NCI-H2171 treated with DMSO at 0.1 percent for 48 hours (cell line): ENCODE measurements around the gene MEX3A.
A peak's percentile ranks its signal among the peaks of the same experiment; 100 is the strongest.
"Not testable (repeated sequence)": the region's sequence is repeated elsewhere in the genome, so short reads cannot be mapped to it uniquely, and the experiment has no call there.

Source experiments
- DNase-seq: peaks from one replicate; lab custom pipeline; 2025; lab: John Stamatoyannopoulos, UW

MEX3A gene

GRCh38 chr1:156082309-156083091, at the start of gene MEX3A:
Gene MEX3A (minus strand): TSS chr1:156082465. CDS start chr1:156081998, 467 bp downstream.
- DNase-seq = peak; percentile 85

GRCh38 chr1:156130578-156130942, 48.3 kb upstream of the MEX3A start:
- DNase-seq = no peak

- DNase-seq = peak; percentile 78
These were observed 47.7 kb upstream of the MEX3A start for GRCh38 chr1:156129687-156130577.

- no peak for DNase-seq
These were observed 46.7 kb upstream of the MEX3A start for GRCh38 chr1:156128654-156129597.

GRCh38 chr1:156128308-156128653, 46.0 kb upstream of the MEX3A start:
- DNase-seq = no peak

- DNase-seq = no peak
These were observed 44.6 kb upstream of the MEX3A start for GRCh38 chr1:156126630-156127534.

- DNase-seq = no peak
These were observed 43.9 kb upstream of the MEX3A start for GRCh38 chr1:156126043-156126629.

- DNase-seq = not testable (repeated sequence)
These were observed 43.3 kb upstream of the MEX3A start for GRCh38 chr1:156125544-156125943.

GRCh38 chr1:156124557-156125483, 42.6 kb upstream of the MEX3A start:
- DNase-seq = peak; percentile 36

GRCh38 chr1:156123356-156124196, 41.3 kb upstream of the MEX3A start:
- peak; percentile 100 for DNase-seq

GRCh38 chr1:156122519-156123355, 40.5 kb upstream of the MEX3A start:
- no peak for DNase-seq

GRCh38 chr1:156122086-156122485, 39.8 kb upstream of the MEX3A start:
- no peak for DNase-seq

GRCh38 chr1:156121457-156121856, 39.2 kb upstream of the MEX3A start:
- DNase-seq = no peak

- not testable (repeated sequence) for DNase-seq
These were observed 38.7 kb upstream of the MEX3A start for GRCh38 chr1:156121005-156121404.

- no peak for DNase-seq
These were observed 38.1 kb upstream of the MEX3A start for GRCh38 chr1:156120318-156120717.

- DNase-seq = peak; percentile 56
These were observed 37.4 kb upstream of the MEX3A start for GRCh38 chr1:156119503-156120209.
